ENCODE measurements around the gene RFX3.

DNA sequence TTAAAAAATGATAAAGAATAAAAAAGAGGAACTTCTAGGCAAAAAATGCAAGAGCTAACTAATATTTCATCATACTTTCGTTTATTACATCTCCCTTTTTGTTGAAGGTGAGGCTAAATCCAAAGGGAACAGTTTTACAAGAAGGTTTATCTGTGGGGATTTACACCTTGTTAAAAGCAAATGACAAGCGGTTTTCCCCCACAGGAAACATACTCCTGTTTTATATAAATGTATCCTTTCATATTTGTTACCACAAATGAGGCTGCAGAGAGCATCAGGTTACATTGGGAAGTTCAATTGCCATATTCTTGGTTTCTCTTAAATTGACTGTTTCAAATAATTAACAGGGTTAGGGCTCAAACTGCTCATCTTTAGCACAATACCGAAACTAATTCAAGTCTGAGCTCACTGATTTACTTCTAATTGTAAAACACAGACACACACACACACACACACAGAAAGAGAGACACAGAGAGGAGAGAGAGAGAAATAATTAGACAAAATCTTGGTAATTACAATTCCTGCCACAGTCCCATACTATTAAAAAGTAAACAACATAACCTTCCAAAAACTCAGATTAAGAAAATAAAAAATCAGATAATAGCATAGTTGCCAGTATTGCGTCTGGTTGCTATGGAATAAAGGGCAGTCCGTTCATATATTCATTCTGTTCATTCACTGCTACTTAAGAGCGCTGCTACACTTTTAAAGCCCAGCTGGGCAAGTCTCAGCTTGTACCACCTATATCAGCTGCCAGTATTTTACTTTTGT, 17.1 kb downstream of the RFX3 start:
- TF ChIP-seq POLR2A (IDR thresholded peaks at IDR 0.05): no peak
- TF ChIP-seq, protein P1, sequence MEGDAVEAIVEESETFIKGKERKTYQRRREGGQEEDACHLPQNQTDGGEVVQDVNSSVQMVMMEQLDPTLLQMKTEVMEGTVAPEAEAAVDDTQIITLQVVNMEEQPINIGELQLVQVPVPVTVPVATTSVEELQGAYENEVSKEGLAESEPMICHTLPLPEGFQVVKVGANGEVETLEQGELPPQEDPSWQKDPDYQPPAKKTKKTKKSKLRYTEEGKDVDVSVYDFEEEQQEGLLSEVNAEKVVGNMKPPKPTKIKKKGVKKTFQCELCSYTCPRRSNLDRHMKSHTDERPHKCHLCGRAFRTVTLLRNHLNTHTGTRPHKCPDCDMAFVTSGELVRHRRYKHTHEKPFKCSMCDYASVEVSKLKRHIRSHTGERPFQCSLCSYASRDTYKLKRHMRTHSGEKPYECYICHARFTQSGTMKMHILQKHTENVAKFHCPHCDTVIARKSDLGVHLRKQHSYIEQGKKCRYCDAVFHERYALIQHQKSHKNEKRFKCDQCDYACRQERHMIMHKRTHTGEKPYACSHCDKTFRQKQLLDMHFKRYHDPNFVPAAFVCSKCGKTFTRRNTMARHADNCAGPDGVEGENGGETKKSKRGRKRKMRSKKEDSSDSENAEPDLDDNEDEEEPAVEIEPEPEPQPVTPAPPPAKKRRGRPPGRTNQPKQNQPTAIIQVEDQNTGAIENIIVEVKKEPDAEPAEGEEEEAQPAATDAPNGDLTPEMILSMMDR (IDR thresholded peaks at IDR 0.05): no peak

All from lower leg skin (tissue), 3 donors.